GM08714 (cell line): Measurements from ENCODE around the gene ATAD1.

Experiments used
- H3K4me3 ChIP-seq: fragments of 200-500 bp; sonication (Bioruptor generic); 2 replicates; pipeline ENCODE4 v1.5.1; 2014; ENCODE audit warnings: mild to moderate bottlenecking, low read length, inconsistent platforms
- ZNF274 ChIP-seq: IDR thresholded peaks from 2 replicates; pipeline ENCODE4 v1.6.1; 2012; ENCODE audit warnings: mild to moderate bottlenecking, low read depth, low read length

ATAD1 gene

DNA sequence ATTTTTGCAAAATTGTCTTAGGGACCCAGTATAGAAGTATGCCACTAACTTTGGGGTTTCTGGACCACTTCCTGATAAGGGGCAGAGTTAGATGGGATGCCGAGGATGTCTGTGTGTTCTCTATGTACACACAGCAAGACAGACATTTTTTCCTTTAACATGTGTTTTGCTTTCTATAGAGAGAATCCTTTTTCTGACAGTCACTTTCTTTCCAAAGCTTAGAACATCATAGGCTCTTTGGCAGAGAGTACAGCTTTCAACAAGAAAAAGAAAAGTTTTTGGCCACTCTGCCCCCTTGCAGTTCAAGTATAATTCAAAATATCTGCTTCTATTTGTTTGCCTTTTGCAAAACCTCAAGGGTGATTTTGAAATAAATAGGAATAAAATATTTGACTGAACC lies 114.3 kb downstream of the ATAD1 start:
- no peak overlapping the region for H3K4me3 ChIP-seq
- no peak for TF ChIP-seq ZNF274

DNA sequence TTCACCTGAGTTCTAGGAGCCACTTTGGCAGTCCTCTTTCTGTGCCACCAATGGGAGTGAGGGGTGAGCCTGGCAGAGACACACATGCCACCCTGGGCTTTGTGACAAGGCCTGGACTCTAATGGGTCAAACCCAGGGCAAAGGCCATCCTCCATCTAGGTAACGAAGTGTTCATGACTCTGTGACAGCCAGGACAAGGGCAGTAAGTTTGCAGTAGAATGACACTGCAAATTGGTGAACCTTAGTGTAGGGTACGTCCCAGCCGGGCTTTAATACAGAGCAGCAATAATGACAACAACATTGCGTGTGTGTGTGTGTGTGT lies 115.1 kb downstream of the ATAD1 start:
- TF ChIP-seq ZNF274, result no peak
- no peak overlapping the region for H3K4me3 ChIP-seq

DNA sequence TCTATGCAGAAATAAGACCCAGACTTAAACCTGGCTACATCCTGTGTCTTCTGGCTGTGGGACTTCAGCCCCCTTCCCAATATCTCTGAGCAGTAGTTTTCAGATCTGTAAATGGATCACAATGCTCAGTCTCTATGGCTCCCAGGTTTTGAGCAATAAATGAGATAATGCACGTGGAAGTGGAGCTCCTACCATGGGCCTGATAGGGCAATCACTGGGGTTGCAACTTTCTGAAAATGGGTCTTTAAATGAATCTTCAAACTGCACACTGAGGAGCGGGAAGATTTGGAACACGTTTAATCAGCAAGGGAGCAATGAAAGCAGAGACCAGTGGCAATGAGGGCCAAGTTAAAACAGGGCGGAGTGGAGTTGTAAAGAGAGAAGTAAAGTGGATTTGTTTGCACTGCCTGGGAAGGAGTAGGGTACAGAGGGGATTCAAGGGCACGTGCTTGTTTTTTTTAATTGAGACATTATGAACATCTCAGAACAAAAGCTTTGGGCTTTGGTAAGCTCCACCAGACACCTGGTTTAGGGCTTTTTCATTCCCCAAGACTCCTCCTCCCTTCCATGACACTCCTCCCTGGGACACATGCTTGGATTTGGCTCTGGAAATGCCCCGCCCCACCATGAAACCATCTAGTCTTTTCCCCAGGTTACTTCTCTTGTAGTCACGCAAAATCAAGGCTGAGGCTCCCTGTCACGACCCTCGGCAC lies 115.6 kb downstream of the ATAD1 start:
- TF ChIP-seq ZNF274, result no peak
- no peak overlapping the region for H3K4me3 ChIP-seq
